ENCODE data around the gene PRPF6.
"Not testable (repeated sequence)": the region's sequence is repeated elsewhere in the genome, so short reads cannot be mapped to it uniquely, and the experiment has no call there.

The PRPF6 gene

DNA sequence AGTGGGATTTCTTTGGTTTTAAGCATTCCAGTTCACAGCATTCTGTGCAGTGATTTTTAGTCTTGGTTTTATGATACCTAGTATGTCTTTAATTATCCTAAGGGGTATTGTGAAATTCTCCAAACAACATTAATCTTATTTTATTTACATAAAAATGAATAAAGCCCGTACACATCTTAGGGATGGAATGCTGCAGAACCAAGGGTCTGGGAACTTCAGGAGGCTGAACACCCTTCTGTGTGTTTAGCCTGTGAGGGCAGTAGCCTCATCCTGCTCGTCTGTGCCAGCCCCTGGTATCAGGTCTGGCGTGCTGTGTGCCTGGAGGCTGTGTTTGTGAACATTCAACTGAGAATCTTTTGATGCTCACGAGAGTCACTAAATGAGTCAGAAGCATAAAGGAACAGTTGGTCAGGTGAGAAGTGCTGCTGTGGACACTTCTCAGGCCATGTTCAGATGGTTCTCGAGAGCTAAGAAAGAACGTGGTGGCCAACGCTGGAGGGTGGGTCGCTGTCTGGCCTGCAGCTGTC is 29.8 kb downstream of the PRPF6 start:
- Histone ChIP-seq H3K9ac (ENCODE audit: low read length) (no peak overlapping the region), H3K9me3 (ENCODE audit: control insufficient read depth, insufficient read depth, low read depth, low read length) (peaks cover 5% of the 10 kb centered on the region; the same call in 1 of the 2 replicates), H3K4me1 (ENCODE audit: control insufficient read depth, insufficient read depth, low read length) (no peaks in the 10 kb centered on the region), H3K27me3 (ENCODE audit: control insufficient read depth, insufficient read depth, low read length) (no peaks in the 10 kb centered on the region), H3K4me3 (ENCODE audit: low read depth, low read length) (no peak overlapping the region), H3K27ac (ENCODE audit: low read depth, low read length) (no peak overlapping the region), H3K36me3 (ENCODE audit: control insufficient read depth, insufficient read depth, low read length) (peaks cover 73% of the 10 kb centered on the region)

DNA sequence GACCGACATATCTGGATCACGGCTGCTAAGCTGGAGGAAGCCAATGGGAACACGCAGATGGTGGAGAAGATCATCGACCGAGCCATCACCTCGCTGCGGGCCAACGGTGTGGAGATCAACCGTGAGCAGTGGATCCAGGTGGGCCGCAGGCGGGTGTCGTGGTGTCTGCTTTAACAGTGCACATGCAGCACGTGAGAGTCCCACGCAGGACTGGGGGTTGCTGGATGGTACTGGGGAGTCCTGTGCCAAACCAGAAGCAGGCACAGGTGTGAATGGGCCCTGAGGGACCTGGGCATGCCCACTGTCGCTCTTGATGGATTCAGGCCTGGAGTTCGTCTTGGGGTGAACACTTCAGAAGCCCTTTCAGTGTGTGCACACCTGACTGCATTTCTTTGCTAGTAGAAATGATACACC is 30.4 kb downstream of the PRPF6 start:
- H3K4me1 ChIP-seq (ENCODE audit: control insufficient read depth, insufficient read depth, low read length): no peaks in the 10 kb centered on the region
- H3K9ac ChIP-seq (ENCODE audit: low read length): no peak overlapping the region
- H3K9me3 ChIP-seq (ENCODE audit: control insufficient read depth, insufficient read depth, low read depth, low read length): peaks cover 5% of the 10 kb centered on the region; the same call in 1 of the 2 replicates
- H3K36me3 ChIP-seq (ENCODE audit: control insufficient read depth, insufficient read depth, low read length): peaks cover 73% of the 10 kb centered on the region
- no peak overlapping the region for H3K4me3 ChIP-seq (ENCODE audit: low read depth, low read length)
- H3K27ac ChIP-seq (ENCODE audit: low read depth, low read length): no peak overlapping the region
- H3K27me3 ChIP-seq (ENCODE audit: control insufficient read depth, insufficient read depth, low read length): no peaks in the 10 kb centered on the region

DNA sequence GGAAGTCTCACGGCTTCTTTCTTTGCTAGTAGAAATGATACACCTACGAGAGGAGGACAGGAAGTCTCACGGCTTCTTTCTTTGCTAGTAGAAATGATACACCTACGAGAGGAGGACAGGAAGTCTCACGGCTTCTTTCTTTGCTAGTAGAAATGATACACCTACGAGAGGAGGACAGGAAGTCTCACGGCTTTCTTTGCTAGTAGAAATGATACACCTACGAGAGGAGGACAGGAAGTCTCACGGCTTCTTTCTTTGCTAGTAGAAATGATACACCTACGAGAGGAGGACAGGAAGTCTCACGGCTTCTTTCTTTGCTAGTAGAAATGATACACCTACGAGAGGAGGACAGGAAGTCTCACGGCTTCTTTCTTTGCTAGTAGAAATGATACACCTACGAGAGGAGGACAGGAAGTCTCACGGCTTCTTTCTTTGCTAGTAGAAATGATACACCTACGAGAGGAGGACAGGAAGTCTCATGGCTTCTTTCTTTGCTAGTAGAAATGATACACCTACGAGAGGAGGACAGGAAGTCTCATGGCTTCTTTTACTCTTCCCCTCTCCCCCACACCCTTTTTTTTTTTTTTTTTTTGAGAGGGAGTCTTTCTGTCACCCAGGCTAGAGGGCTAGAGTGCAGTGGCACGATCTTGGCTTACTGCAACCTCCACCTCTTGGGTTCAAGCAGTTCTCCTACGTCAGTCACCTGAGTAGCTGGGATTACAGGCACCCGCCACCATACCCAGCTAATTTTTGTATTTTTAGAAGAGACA is 31.6 kb downstream of the PRPF6 start:
- not testable (repeated sequence) for H3K27ac ChIP-seq (ENCODE audit: low read depth, low read length); H3K4me1 ChIP-seq (ENCODE audit: control insufficient read depth, insufficient read depth, low read length); H3K4me3 ChIP-seq (ENCODE audit: low read depth, low read length); H3K9me3 ChIP-seq (ENCODE audit: control insufficient read depth, insufficient read depth, low read depth, low read length); H3K27me3 ChIP-seq (ENCODE audit: control insufficient read depth, insufficient read depth, low read length); H3K9ac ChIP-seq (ENCODE audit: low read length)
- H3K36me3 ChIP-seq (ENCODE audit: control insufficient read depth, insufficient read depth, low read length): peaks cover 73% of the 10 kb centered on the region

DNA sequence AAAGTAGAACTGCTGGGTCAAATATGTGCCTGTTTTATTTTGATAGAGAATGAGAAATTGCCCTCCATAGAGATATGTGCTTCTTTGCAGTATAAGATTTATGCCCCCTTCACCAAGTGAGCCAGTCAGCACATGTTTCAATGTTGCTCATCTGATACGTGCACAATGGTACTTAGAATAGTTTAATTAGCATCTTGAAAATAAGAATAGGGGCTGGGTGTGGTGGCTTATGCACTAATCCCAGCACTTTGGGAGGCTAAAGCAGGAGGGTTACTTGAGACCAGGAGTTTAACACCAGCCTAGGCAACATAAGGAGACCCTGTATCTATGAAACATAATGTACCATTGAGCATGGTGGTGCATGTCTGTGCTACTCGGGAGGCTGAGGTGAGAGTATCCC is 34.7 kb downstream of the PRPF6 start:
- Histone ChIP-seq H3K27me3 (ENCODE audit: control insufficient read depth, insufficient read depth, low read length) (no peaks in the 10 kb centered on the region), H3K36me3 (ENCODE audit: control insufficient read depth, insufficient read depth, low read length) (peaks cover 74% of the 10 kb centered on the region), H3K9ac (ENCODE audit: low read length) (no peak overlapping the region), H3K9me3 (ENCODE audit: control insufficient read depth, insufficient read depth, low read depth, low read length) (no peaks in the 10 kb centered on the region), H3K4me1 (ENCODE audit: control insufficient read depth, insufficient read depth, low read length) (no peaks in the 10 kb centered on the region), H3K27ac (ENCODE audit: low read depth, low read length) (no peak overlapping the region), H3K4me3 (ENCODE audit: low read depth, low read length) (no peak overlapping the region)

DNA sequence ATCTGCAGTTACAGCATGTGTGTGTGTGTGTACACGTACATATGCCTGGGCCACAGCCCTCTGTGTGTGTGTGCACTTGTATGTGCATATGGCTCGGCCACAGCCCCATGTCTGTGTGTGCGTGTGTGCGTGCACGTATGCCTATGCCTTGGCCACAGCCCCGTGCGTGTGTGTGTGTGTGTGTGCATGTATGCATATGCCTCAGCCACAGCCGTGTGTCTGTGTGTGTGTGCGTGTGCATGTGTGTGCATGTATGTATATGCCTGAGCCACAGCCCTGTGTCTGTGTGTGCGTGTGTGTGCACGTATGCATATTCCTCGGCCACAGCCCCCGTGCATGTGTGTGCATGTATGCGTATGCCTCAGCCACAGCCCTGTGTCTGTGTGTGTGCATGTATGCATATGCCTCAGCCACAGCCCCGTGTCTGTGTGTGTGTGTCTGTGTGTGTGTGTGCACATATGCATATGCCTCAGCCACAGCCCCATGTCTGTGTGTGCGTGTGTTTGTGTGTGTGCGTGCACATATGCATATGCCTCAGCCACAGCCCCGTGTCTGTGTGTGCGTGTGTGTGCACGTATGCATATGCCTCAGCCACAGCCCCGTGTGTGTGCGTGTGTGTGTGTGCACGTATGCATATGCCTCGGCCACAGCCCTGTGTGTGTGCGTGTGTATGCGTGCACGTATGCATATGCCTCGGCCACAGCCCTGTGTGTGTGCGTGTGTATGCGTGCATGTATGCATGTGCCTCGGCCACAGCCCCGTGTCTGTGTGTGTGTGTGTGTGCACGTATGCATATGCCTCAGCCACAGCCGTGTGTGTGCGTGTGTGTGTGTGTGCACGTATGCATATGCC is 40.4 kb downstream of the PRPF6 start:
- Histone ChIP-seq H3K9me3 (ENCODE audit: control insufficient read depth, insufficient read depth, low read depth, low read length) (no peaks in the 10 kb centered on the region), H3K36me3 (ENCODE audit: control insufficient read depth, insufficient read depth, low read length) (peaks cover 87% of the 10 kb centered on the region), H3K4me3 (ENCODE audit: low read depth, low read length) (no peak overlapping the region), H3K4me1 (ENCODE audit: control insufficient read depth, insufficient read depth, low read length) (no peaks in the 10 kb centered on the region), H3K27me3 (ENCODE audit: control insufficient read depth, insufficient read depth, low read length) (no peaks in the 10 kb centered on the region), H3K9ac (ENCODE audit: low read length) (no peak overlapping the region), H3K27ac (ENCODE audit: low read depth, low read length) (no peak overlapping the region)

DNA sequence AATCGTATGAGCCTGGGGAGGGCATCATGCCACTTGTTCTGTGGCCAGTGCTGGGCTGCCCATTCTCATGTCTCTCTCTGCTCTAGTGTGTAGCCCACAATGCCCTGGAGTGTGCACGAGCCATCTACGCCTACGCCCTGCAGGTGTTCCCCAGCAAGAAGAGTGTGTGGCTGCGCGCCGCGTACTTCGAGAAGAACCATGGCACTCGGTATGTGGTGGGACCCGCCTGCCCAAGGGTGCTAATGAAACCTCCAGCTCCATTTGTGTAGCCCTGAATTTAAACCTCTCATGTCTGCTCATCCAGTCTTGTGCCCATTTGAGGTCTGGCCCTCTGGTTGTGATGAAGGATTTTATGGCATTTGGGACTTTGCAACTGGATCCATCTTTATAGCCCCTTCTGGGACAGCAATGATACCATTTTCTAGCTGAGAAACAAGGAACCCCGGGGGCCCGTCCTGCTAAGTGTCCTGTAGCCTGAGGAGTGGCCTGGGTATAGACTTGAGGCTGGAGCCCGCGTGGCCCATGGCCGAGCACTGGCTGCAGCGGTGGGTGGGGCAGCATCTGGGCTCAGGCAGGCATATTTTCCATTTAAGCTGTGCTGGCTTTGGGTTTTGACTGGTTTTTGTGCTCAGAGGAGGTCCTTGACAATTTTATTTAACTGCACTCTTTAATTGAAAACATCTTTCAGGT is 41.9 kb downstream of the PRPF6 start:
- peaks cover 93% of the 10 kb centered on the region for H3K36me3 ChIP-seq (ENCODE audit: control insufficient read depth, insufficient read depth, low read length)
- H3K27ac ChIP-seq (ENCODE audit: low read depth, low read length): no peak overlapping the region
- no peaks in the 10 kb centered on the region for H3K27me3 ChIP-seq (ENCODE audit: control insufficient read depth, insufficient read depth, low read length)
- no peak overlapping the region for H3K9ac ChIP-seq (ENCODE audit: low read length)
- no peak overlapping the region for H3K4me3 ChIP-seq (ENCODE audit: low read depth, low read length)
- no peaks in the 10 kb centered on the region for H3K4me1 ChIP-seq (ENCODE audit: control insufficient read depth, insufficient read depth, low read length)
- H3K9me3 ChIP-seq (ENCODE audit: control insufficient read depth, insufficient read depth, low read depth, low read length): no peaks in the 10 kb centered on the region

DNA sequence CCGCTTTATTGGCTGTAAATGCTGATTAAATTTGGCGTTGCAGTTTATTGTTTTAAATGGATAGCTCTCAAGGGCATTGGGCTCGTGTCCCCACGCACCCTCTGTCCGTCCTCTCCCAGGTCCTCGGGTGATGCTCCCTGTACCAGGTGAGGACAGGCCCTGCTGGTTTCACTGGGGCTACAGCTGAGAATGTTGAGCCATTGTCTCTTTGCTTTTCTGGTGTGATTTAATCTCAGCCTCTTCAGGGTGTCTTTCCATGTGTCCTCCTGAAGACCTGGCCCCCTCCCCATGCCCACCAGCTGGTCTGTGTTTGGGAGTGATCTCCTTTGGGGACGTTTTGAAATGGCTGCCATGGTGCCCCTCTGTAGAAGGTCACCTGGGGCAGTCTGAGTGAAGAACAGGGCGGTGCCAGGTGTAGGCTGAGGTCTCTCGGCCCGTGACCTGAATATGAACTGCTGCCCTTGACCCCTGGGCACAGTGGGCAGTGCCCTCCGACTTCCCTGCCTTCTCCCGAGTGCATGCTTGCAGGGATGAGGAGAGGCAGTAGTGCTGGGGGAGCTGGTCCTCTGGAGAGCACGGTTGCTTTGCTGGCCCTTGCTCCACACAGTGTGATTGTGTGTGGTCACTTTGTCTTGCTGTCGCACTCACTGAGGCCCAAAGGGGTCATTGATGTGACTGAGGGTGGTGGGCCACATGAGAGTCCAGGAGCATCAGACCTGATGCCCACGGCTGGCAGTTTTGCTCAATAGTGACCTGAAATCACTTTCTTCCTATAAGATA is 42.6 kb downstream of the PRPF6 start:
- no peaks in the 10 kb centered on the region for H3K4me1 ChIP-seq (ENCODE audit: control insufficient read depth, insufficient read depth, low read length)
- H3K36me3 ChIP-seq (ENCODE audit: control insufficient read depth, insufficient read depth, low read length): peaks cover 94% of the 10 kb centered on the region
- no peaks in the 10 kb centered on the region for H3K9me3 ChIP-seq (ENCODE audit: control insufficient read depth, insufficient read depth, low read depth, low read length)
- H3K27ac ChIP-seq (ENCODE audit: low read depth, low read length): no peak overlapping the region
- H3K9ac ChIP-seq (ENCODE audit: low read length): no peak overlapping the region
- H3K4me3 ChIP-seq (ENCODE audit: low read depth, low read length): no peak overlapping the region
- H3K27me3 ChIP-seq (ENCODE audit: control insufficient read depth, insufficient read depth, low read length): no peaks in the 10 kb centered on the region

DNA sequence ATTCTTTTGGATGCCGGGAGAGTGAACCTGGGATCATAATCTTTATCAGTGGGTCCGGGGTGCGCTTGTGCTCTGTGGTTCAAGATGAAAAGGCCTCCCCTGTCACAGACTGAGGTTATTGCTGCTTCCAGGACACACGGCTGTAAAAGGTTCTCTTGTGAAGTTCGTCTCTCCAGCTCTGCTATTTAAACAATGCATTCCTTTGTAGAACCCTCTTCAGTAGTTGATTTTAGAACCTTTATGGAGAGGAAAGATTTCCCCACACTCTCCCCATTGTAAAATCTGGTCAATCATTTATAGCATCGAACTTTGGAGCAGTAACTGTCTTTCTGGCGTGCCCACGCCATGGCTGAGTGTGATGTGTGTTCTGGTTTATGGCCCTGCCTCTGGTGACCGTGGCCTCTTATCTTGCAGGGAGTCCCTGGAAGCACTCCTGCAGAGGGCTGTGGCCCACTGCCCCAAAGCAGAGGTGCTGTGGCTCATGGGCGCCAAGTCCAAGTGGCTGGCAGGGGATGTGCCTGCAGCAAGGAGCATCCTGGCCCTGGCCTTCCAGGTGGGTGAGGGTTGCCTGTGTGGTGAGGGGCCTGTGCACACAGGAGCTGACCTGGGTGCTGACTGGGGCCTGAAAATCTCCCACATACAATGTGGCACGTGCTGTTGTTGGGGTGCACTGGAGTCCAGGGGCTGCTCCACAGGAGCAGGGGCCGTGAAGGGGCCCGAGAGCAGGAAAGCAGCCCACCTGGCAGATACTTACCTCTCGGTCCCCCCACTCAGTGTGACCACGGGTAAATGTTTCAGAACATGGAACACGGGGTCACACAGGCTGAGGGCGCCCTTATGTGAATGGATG is 43.4 kb downstream of the PRPF6 start:
- Histone ChIP-seq H3K27ac (ENCODE audit: low read depth, low read length) (no peak overlapping the region), H3K36me3 (ENCODE audit: control insufficient read depth, insufficient read depth, low read length) (peaks cover 93% of the 10 kb centered on the region), H3K4me1 (ENCODE audit: control insufficient read depth, insufficient read depth, low read length) (no peaks in the 10 kb centered on the region), H3K9ac (ENCODE audit: low read length) (no peak overlapping the region), H3K27me3 (ENCODE audit: control insufficient read depth, insufficient read depth, low read length) (no peaks in the 10 kb centered on the region), H3K9me3 (ENCODE audit: control insufficient read depth, insufficient read depth, low read depth, low read length) (no peaks in the 10 kb centered on the region), H3K4me3 (ENCODE audit: low read depth, low read length) (no peak overlapping the region)

DNA sequence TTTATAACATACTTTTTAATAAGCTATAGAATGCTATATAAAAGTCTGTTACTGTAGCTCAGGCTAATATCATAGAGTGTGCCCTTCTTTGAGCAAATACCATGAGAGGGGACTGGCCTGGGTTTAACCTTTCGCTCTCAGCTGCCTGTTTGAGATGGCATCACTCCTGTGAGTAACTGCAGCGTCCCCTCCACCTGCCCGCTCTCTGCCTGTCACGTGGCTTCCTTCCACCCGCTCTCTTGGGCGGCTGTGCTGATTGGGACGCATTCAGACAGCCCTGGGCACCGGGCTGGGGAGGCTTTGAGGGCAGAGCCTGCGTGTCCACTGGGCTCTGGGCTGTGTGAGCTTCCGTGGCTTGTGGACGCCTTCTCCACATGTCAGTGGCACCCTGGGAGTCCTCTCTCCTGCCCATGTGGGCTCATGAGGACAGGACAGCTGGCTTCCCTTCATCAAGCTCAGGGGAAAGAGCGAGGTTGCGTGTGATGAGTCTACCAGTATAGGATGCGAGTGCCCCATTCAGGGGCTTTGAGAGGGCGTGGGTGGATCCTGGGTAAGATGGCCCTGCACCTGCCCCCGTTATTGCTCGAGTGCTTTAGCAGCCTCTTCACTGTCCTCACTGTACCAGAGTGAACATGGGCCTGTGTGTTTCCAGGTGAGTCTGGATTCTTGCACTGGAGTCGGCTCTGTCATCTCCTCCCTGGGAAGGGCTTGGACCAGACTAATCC is 44.3 kb downstream of the PRPF6 start:
- no peaks in the 10 kb centered on the region for H3K27me3 ChIP-seq (ENCODE audit: control insufficient read depth, insufficient read depth, low read length)
- H3K9me3 ChIP-seq (ENCODE audit: control insufficient read depth, insufficient read depth, low read depth, low read length): no peaks in the 10 kb centered on the region
- no peaks in the 10 kb centered on the region for H3K4me1 ChIP-seq (ENCODE audit: control insufficient read depth, insufficient read depth, low read length)
- H3K36me3 ChIP-seq (ENCODE audit: control insufficient read depth, insufficient read depth, low read length): peaks cover 96% of the 10 kb centered on the region
- no peak overlapping the region for H3K9ac ChIP-seq (ENCODE audit: low read length)
- no peak overlapping the region for H3K27ac ChIP-seq (ENCODE audit: low read depth, low read length)
- H3K4me3 ChIP-seq (ENCODE audit: low read depth, low read length): no peak overlapping the region

Measured in HUES6 (cell line).